Umbilical cord (tissue), 2 donors: Measurements from ENCODE around the gene TM9SF3. TPM values are rescaled to one million over a fixed set of nuclear protein-coding genes. Genes with fewer than 3 reads are reported as not detected.
A peak's percentile ranks its signal among the peaks of the same experiment; 100 is the strongest.

Source experiments
- DNase-seq: peaks from one replicate; pipeline ENCODE4 v3.0.0-alpha.2; 2015; ENCODE audit warnings: low spot score
- total RNA-seq: library from RNA; depleted of rRNA; stranded (reverse); fragments of >200 nt; gene quantifications from one replicate; pipeline ENCODE4 v1.2.3, GENCODE V29; 2014; ENCODE audit warnings: low replicate concordance; ENCODE audit not compliant: insufficient read depth

TM9SF3 gene
- 159 TPM for total RNA-seq

- DNase-seq = peak; percentile 93
Observed at GRCh38 chr10:96586419-96587263, at the start of gene TM9SF3. Gene TM9SF3, minus strand, starts transcription at chr10:96587012. Its CDS starts 177 bp downstream, at chr10:96586835.

- no peak for DNase-seq
Observed at GRCh38 chr10:96636551-96636950, 49.7 kb upstream of the TM9SF3 start.

- peak; percentile 73 for DNase-seq
Observed at GRCh38 chr10:96632974-96633710, 46.3 kb upstream of the TM9SF3 start.

GRCh38 chr10:96627292-96627691 is 40.5 kb upstream of the TM9SF3 start:
- DNase-seq = no peak

- no peak for DNase-seq
Observed at GRCh38 chr10:96626795-96627194, 40.0 kb upstream of the TM9SF3 start.

GRCh38 chr10:96625173-96625572 is 38.4 kb upstream of the TM9SF3 start:
- DNase-seq = no peak

GRCh38 chr10:96622013-96622787 is 35.4 kb upstream of the TM9SF3 start:
- DNase-seq = no peak

- DNase-seq = peak; percentile 63
Observed at GRCh38 chr10:96619796-96620773, 33.3 kb upstream of the TM9SF3 start.

GRCh38 chr10:96619120-96619519 is 32.3 kb upstream of the TM9SF3 start:
- peak; percentile 57 for DNase-seq

GRCh38 chr10:96618653-96619052 is 31.8 kb upstream of the TM9SF3 start:
- peak; percentile 41 for DNase-seq

GRCh38 chr10:96616961-96617360 is 30.1 kb upstream of the TM9SF3 start:
- DNase-seq = no peak

- peak; percentile 14 for DNase-seq
Observed at GRCh38 chr10:96614515-96614914, 27.7 kb upstream of the TM9SF3 start.

GRCh38 chr10:96613576-96613975 is 26.8 kb upstream of the TM9SF3 start:
- DNase-seq = no peak

- no peak for DNase-seq
Observed at GRCh38 chr10:96612055-96612830, 25.4 kb upstream of the TM9SF3 start.

- DNase-seq = no peak
Observed at GRCh38 chr10:96610817-96611216, 24.0 kb upstream of the TM9SF3 start.

- no peak for DNase-seq
Observed at GRCh38 chr10:96609510-96609909, 22.7 kb upstream of the TM9SF3 start.

- no peak for DNase-seq
Observed at GRCh38 chr10:96608805-96609204, 22.0 kb upstream of the TM9SF3 start.

GRCh38 chr10:96608262-96608661 is 21.4 kb upstream of the TM9SF3 start:
- no peak for DNase-seq

GRCh38 chr10:96606946-96607345 is 20.1 kb upstream of the TM9SF3 start:
- no peak for DNase-seq

- peak; percentile 41 for DNase-seq
Observed at GRCh38 chr10:96606216-96606615, 19.4 kb upstream of the TM9SF3 start.
